KMS-11 (cell line): ENCODE measurements around the gene INSYN2B.

Source experiments
- H2AFZ ChIP-seq: fragments of 200-600 bp; sonication (generic); 2 replicates; pipeline ENCODE4 v1.6.1; 2016; ENCODE audit warnings: antibody characterized with exemption, mixed run types, low read depth
- H3K27ac ChIP-seq: fragments of 200-600 bp; sonication (generic); 2 replicates; pipeline ENCODE4 v1.6.1; 2016; ENCODE audit warnings: mild to moderate bottlenecking, mixed run types
- H3K27me3 ChIP-seq: fragments of 200-600 bp; sonication (generic); 2 replicates; pipeline ENCODE4 v1.6.1; 2017; ENCODE audit warnings: mild to moderate bottlenecking, low read depth, mixed run types, moderate library complexity; ENCODE audit not compliant: insufficient read depth
- H3K36me3 ChIP-seq: fragments of 200-600 bp; sonication (generic); 2 replicates; pipeline ENCODE4 v1.6.1; 2017; ENCODE audit warnings: mild to moderate bottlenecking, mixed run types; ENCODE audit not compliant: insufficient read depth
- H3K4me1 ChIP-seq: fragments of 200-600 bp; sonication (generic); 2 replicates; pipeline ENCODE4 v1.6.1; 2016; ENCODE audit warnings: mild to moderate bottlenecking, low read depth, mixed run types; ENCODE audit not compliant: poor library complexity, severe bottlenecking
- H3K4me2 ChIP-seq: fragments of 200-600 bp; sonication (generic); 2 replicates; pipeline ENCODE4 v1.7.0; 2016; ENCODE audit warnings: mild to moderate bottlenecking, mixed run types
- H3K4me3 ChIP-seq: fragments of 200-600 bp; sonication (generic); IDR thresholded peaks from 2 replicates; pipeline ENCODE4 v1.6.1; 2017; ENCODE audit warnings: low read depth, low read length, mixed read lengths; ENCODE audit not compliant: insufficient read depth
- H3K79me2 ChIP-seq: fragments of 200-600 bp; sonication (generic); 2 replicates; pipeline ENCODE4 v1.6.1; 2016; ENCODE audit warnings: low read depth, mixed run types; ENCODE audit not compliant: insufficient read depth
- H3K9ac ChIP-seq: fragments of 200-600 bp; sonication (generic); 2 replicates; pipeline ENCODE4 v1.6.1; 2016; ENCODE audit warnings: mild to moderate bottlenecking, mixed run types
- H4K20me1 ChIP-seq: fragments of 200-600 bp; sonication (generic); 2 replicates; pipeline ENCODE4 v1.6.1; 2016; ENCODE audit warnings: mild to moderate bottlenecking, mixed run types; ENCODE audit not compliant: insufficient read depth
- TF ChIP-seq, protein P1 (sequence below): fragments of 200-600 bp; sonication (generic); conservative IDR thresholded peaks from 2 replicates; pipeline ENCODE4 v1.6.1; 2017; ENCODE audit warnings: low read depth, mild to moderate bottlenecking, antibody characterized with exemption, low read length, moderate library complexity, mixed read lengths

INSYN2B gene

DNA sequence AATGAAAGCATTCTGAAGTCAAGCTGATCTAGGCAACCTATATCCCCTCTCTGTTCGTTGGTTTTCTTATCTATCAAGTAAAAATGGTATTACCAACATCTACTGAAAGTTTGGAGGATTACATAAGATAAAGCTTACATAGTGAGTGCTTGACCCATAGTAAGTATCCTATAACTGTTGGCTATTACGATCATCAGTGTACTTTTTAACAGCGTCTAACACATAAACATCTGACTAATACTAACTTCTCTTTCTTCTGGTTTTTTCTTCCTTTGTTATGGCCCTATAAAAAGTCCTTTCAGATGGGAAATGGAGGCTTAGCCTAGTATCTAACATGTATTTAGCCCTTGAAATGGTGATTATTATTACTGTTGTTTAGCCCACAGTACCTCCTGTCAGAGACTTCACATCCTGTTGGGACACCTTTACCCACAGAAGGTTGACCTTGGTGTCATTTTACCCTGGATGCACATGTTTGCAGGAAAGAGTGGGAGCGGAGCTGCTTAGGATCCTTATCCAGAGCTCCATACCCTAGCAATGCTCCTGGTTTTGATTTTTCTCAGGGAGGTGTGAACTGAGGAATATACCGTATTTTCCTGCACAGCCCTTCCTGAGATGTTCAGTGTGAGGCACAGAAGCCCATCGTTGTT lies 6.0 kb downstream of the INSYN2B start:
- no peak overlapping the region for H3K4me2 ChIP-seq
- no peaks in the 10 kb centered on the region for H3K4me1 ChIP-seq
- no peak overlapping the region for H2AFZ ChIP-seq
- no peaks in the 10 kb centered on the region for H3K36me3 ChIP-seq
- no peaks in the 10 kb centered on the region for H3K79me2 ChIP-seq
- H4K20me1 ChIP-seq = no peaks in the 10 kb centered on the region
- TF ChIP-seq, protein P1, sequence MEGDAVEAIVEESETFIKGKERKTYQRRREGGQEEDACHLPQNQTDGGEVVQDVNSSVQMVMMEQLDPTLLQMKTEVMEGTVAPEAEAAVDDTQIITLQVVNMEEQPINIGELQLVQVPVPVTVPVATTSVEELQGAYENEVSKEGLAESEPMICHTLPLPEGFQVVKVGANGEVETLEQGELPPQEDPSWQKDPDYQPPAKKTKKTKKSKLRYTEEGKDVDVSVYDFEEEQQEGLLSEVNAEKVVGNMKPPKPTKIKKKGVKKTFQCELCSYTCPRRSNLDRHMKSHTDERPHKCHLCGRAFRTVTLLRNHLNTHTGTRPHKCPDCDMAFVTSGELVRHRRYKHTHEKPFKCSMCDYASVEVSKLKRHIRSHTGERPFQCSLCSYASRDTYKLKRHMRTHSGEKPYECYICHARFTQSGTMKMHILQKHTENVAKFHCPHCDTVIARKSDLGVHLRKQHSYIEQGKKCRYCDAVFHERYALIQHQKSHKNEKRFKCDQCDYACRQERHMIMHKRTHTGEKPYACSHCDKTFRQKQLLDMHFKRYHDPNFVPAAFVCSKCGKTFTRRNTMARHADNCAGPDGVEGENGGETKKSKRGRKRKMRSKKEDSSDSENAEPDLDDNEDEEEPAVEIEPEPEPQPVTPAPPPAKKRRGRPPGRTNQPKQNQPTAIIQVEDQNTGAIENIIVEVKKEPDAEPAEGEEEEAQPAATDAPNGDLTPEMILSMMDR = no peak
- no peak overlapping the region for H3K4me3 ChIP-seq
- no peak overlapping the region for H3K9ac ChIP-seq
- no peak overlapping the region for H3K27ac ChIP-seq
- H3K27me3 ChIP-seq = no peaks in the 10 kb centered on the region

DNA sequence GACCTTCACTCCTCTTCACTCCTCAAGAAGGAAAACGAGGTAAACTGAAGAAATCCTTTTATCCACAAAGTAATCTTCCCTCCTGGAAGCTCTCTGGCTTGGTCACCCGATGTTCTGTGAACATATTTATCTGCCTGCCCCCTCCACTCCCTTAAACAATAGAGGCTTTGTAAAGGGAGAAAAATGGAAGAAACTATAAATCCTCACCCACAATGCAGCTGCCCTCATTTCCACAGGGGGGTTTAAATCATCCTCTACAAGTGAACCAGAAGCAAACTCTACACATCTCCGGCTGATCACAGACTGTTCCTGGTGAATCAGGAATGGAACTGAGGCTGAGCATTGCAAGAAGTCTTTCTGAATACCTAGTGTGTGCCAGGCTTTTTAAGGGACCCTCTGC lies 7.2 kb downstream of the INSYN2B start:
- H2AFZ ChIP-seq = no peak overlapping the region
- H3K9ac ChIP-seq = no peak overlapping the region
- no peak overlapping the region for H3K4me2 ChIP-seq
- no peaks in the 10 kb centered on the region for H3K27me3 ChIP-seq
- H3K27ac ChIP-seq = no peak overlapping the region
- H3K79me2 ChIP-seq = no peaks in the 10 kb centered on the region
- no peaks in the 10 kb centered on the region for H3K4me1 ChIP-seq
- no peaks in the 10 kb centered on the region for H4K20me1 ChIP-seq
- no peaks in the 10 kb centered on the region for H3K36me3 ChIP-seq
- TF ChIP-seq, protein P1 = no peak
- no peak overlapping the region for H3K4me3 ChIP-seq

DNA sequence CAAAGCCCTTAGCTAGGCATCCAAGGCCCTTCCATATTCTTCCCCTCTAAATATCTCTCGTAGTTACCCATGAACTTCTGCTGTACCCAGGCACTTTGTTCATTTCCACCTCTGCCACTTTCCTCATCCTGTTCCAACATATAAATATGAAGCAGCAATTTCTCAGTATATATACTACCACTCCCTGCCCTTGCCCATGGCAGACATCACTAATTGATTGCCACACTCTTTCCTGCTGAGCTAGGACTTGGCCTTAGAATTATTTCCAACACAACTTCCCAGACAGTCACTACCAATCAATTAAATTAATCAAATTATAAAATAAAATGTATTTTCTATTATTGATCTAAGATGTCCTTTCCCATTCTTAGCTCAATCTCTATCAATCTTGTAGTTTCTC lies 8.5 kb downstream of the INSYN2B start:
- H3K4me3 ChIP-seq = no peak overlapping the region

DNA sequence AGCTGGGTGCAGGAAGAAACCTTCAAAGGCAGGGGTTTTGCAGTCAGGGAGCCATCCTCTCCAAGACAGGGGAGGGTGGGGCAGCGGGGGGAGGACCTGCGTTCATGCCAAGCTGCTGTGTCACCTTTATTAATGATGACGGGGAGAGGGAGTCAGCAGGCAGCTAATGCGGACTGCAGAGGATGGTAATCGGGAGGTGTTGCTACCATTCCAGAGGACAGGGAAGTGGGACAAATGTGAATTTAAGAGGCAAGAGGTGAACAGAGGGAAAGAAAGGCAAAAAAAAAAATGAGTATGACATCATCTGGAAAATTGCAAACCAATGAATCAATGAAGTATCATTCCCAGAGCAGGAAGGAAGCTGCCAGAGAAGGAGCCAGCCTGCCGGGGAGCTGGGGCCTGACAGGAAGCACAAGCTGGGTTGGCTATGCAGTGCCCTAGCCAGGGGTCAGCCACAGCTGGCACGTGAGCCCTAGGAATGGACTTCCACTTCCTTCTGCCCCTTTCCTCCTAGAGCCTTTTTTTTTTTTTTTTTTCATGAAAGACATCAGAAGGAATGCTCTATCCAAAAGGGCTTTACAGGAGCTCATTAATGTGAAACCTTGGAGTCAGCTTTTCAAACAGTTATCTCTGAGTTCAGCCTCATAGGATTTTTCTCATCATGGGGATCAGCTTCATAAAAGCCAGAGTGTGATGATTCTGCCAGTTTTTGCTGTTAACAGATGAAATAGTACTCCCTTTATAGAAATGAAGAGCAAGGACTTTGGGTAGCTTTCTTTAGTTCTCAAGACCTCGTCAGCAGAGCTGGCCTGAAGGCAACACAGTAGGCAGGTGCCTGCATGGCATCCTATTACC lies 9.2 kb downstream of the INSYN2B start:
- Histone ChIP-seq H2AFZ (no peak overlapping the region), H4K20me1 (no peaks in the 10 kb centered on the region), H3K79me2 (no peaks in the 10 kb centered on the region), H3K4me1 (no peaks in the 10 kb centered on the region), H3K4me3 (no peak overlapping the region), H3K9ac (no peak overlapping the region), H3K36me3 (no peaks in the 10 kb centered on the region), H3K27ac (no peak overlapping the region), H3K4me2 (no peak overlapping the region), H3K27me3 (no peaks in the 10 kb centered on the region)
- TF ChIP-seq, protein P1 = no peak

More for the DNA sequence above, 8.5 kb downstream of the INSYN2B start:
- no peaks in the 10 kb centered on the region for H4K20me1 ChIP-seq
- no peaks in the 10 kb centered on the region for H3K79me2 ChIP-seq
- no peak overlapping the region for H2AFZ ChIP-seq
- H3K4me2 ChIP-seq = no peak overlapping the region
- H3K4me1 ChIP-seq = no peaks in the 10 kb centered on the region
- no peak overlapping the region for H3K27ac ChIP-seq
- H3K9ac ChIP-seq = no peak overlapping the region
- H3K36me3 ChIP-seq = no peaks in the 10 kb centered on the region
- H3K27me3 ChIP-seq = no peaks in the 10 kb centered on the region
- TF ChIP-seq, protein P1 = no peak
